ENCODE measurements around the gene DOK7.
A peak's percentile ranks its signal among the peaks of the same experiment; 100 is the strongest.

The DOK7 gene

DNA sequence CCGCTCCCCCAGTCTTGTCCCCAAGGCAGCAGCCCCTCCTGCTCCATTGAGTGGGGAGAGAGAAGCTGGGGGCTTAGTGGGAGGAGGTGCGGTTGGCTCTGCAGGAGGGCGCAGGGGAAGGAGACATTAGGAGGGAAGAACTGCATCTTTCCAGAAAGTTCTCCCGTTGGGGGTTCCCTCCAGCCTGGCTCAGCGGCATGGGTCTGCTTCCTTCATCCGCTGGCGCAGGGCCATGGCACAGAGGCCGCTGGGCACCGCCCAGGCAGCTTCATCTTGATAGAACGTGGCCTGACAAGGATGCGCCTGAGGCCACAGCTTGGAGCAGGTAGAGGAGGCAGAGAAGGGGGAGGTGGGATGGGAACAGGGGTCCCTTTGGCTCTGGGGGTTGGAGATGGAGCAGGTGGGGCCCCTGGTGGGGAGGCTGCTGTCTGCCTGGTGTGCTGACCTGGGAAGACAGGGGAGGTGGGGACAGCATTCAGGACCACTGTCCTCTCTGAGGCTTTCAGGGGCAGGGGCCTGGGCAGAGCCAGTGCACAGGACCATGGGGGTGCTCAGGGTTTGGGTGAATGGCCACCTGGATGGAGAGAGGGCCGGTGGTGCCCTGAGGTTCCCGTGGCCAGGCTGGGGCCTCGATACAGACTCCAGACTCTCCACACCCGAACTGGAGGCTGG lies 12.1 kb downstream of the DOK7 start:
- no peak for DNase-seq (ENCODE audit: low read depth)

- no peak for DNase-seq (ENCODE audit: low read depth)
Measured at GRCh38 chr4:3475713-3476260, 12.7 kb downstream of the DOK7 start.

- no peak for DNase-seq (ENCODE audit: low read depth)
Measured at GRCh38 chr4:3476341-3476747, 13.2 kb downstream of the DOK7 start.

DNA sequence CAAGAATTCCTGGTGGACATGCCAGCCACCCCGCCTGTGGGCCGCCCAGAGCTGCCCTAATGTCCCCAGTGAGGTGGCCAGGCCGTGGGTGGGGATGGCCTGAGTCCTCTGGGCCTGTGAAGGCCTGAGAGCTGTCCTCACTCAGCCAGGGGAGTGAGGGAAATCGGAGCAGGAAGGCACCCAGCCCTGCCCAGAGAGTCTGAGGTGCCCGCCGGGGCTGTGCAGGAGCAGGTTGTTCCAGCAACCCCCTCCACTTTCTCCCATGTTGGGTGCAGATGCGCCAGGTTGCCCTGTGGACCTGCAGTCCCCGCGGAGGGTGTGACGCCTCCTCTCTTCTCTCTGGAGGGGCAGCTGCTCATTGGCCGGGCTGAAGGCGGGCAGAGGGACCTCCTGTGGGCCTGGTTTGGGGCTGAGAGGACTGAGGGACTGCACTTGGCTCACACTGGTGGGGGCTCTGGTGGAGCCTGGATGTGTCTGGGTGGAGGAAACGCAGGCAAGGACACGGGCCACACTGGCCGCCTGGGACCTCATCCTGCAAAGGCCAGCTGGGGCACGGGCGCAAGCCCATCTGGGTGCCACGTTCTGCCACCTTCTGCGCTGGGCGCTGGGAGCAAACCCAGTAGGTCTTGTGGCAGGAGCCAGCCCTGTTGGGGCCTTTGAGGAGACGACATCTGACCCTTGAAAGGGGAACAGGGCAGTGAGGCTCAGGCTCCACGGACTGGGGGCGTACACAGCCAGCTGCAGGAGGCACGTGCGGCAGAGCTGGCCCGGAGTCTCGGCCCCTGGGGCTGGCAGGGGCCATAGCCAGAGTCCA lies 14.0 kb downstream of the DOK7 start:
- no peak for DNase-seq (ENCODE audit: low read depth)

DNA sequence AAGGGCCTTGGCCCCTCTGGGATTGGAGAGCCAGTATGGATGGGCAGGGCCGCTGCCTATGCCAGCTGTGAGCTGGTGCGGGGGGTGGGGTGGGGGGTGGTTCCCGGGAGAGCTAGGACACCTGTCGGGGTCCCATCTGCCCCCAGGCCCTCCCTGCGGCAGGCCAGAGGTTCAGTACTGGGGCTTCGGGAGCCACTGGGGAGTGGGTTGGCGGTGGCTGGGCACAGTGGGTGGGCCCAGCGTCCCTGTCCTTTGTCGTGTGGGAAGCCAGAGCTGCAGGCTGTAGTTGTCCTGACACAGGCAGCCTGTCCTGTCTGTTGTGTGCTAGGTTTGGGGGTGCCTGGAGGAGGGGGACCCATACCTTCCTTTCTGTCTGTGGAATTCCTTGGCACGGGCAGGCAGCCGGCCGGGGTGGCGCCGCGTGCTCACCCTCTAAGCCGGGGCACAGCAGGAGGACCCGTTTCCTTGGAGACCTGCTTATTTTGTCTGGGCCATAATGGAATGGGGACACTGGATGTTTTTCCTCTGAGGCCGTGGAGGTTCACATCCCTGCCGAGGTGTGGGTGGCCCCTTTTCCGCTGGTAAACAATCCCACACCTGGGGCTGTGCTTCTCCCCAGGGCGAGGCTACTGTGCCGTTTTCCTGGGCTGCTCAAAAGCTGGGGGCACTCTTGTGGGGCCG lies 14.8 kb downstream of the DOK7 start:
- DNase-seq (ENCODE audit: low read depth): no peak

DNA sequence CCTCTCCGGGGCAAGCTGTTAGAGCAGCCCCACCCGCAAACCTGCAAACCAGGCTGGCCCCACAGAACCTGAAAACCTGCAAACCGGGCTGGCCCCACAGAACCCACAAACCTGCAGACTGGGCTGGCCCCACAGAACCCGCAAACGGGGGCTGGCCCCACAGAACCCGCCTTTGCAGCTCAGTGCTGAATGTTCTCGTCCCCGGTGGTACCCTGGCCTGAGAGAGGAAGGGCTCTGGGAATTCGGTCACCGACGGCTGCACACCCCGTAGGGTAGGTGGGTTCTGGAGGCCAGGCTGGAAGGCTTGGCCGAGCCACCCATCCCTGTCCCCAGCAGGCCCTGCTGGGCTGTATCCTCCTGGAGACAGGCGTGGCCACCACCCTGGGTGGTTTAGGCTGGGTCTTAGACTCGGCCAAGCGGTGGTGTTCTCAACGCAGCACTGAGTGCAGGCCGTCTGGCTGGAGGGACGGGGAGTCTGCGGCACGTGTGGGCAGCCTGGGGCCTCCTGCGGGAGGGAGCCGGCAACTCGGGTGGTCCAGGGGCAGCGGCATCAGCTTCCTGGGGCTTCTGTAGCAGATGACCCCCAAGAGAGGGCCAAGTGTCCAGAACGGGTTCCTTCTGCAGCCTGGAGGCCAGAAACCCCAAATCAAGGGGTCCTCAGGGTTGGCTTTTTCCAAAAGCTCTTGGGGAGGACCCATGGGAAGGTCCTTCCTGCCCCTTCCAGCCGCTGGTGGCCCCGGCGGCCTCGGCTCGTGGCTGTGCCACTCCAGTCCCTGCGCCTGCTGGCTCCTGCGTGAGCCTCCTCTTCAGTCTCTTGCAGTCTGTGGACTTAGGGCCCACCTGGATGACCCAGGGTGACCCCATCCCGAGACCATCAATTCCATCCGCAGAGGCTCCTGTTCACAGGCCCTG lies 15.6 kb downstream of the DOK7 start:
- no peak for DNase-seq (ENCODE audit: low read depth)

DNA sequence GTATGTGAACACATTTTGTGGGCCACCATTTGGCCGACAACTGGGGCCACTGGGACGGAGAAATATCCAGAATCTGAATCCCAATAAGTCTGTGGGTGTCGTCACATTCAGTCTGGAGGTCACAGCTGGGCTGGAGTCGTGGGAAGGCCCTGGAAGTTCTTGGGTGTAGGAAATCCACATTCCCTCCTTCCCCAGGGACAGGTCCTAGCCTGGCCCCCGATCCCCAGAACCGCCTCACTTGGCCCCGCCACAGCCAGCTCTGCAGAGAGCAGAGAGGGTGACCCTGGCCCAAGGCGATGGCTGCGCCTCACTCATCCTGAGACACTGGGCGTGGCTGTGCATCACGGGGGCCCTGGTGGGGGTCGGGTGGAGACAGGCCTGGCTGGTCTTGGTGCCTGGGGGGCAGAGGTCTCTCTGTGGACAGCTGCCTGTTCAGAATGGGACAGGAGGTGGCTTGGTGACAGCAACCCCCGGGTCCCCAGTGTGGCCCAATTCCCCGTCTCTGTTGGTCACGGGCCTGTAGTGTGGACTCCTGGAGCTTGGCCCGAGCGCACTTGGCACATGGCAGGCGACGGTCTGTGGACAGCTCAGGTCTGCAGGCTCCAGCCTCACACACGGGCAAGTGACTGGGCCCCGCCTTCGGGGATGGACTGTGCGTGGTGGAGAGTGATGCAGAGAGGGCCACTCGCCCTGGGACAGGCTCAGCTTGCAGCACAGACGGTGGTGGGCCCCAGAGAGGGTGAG lies 16.4 kb downstream of the DOK7 start:
- no peak for DNase-seq (ENCODE audit: low read depth)

- peak; percentile 69 for DNase-seq (ENCODE audit: low read depth)
Measured at GRCh38 chr4:3480528-3481112, 17.5 kb downstream of the DOK7 start.

DNA sequence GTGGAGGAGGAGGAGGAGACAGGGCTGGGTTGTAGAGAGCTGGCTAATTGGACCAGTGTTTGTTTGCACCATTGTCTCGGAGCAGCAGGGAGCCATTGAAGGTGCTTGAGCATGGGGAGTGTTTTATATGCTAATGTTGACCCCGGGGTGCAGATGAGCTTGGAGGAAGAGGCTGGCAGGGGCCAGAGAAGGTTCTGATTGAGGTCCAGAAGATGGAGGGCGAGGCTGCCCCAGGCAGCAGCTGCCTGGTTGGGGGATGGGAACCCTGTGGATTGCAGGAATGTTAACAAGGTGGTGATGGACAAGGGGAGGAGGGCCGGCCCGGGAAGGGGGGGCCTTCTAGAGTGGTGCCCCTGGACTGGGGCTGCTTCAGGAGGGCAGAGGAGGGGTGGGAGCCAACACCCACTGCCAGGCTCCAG lies 18.0 kb downstream of the DOK7 start:
- DNase-seq (ENCODE audit: low read depth): no peak

GRCh38 chr4:3481783-3482393 lies 18.8 kb downstream of the DOK7 start:
- DNase-seq (ENCODE audit: low read depth): no peak

GRCh38 chr4:3482707-3483106 lies 19.6 kb downstream of the DOK7 start:
- no peak for DNase-seq (ENCODE audit: low read depth)

DNA sequence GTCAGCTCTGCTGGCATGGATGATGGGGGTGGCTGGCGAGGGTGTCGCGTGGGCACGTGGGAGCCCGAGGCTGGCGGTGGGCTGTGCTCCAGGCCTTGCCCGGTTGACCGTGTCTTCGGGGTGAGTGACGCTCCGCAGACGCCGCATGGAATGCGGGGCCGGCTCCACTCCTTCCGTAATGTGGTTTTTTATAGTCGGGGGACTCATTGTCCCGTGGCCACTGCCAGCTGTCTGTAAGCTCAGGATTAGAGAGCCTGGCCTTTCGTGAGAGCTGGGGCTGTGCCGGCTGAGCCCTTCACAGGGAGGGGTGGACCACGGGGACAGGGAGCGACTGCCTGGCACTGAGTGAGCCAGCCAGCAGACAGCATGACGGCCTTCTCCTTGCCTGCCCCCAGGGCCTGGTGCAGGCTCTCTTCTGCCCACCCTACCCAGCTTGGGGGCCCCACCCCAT lies 20.4 kb downstream of the DOK7 start:
- no peak for DNase-seq (ENCODE audit: low read depth)

GRCh38 chr4:3484057-3484973 lies 21.2 kb downstream of the DOK7 start:
- DNase-seq (ENCODE audit: low read depth): no peak

GRCh38 chr4:3485011-3485791 lies 22.1 kb downstream of the DOK7 start:
- DNase-seq (ENCODE audit: low read depth): no peak

GRCh38 chr4:3485886-3486540 lies 22.9 kb downstream of the DOK7 start:
- no peak for DNase-seq (ENCODE audit: low read depth)

GRCh38 chr4:3486541-3487540 lies 23.7 kb downstream of the DOK7 start:
- no peak for DNase-seq (ENCODE audit: low read depth)
